Adrenal gland (tissue), 12 donors: Measurements from ENCODE around the gene UGT1A4. TPM values are rescaled to one million over a fixed set of nuclear protein-coding genes. Genes with fewer than 3 reads are reported as not detected.
A peak's percentile ranks its signal among the peaks of the same experiment; 100 is the strongest.

Experiments used
- DNase-seq, 7 donors: peaks; one replicate each; pipeline ENCODE4 v3.0.0-alpha.2; 2019 to 2020
- H3K27ac ChIP-seq, 5 donors: fragments of 200-600 bp; sonication (generic) in 4 of 5; 1 replicate in 3 of 5; 2 replicates in 2 of 5; pipeline versions ENCODE4 v1.5.1 to v1.8.0; 2016 to 2020; ENCODE audit warnings: mild to moderate bottlenecking in 1 of 5
- H3K27me3 ChIP-seq: fragments of 200-600 bp; 2 replicates; pipeline ENCODE4 v1.8.0; 2021
- H3K36me3 ChIP-seq, 2 donors: fragments of 200-600 bp; replicated peaks in 1 of 2; 1 replicate in 1 of 2; 2 replicates in 1 of 2; pipeline versions ENCODE4 v1.5.1 to v1.8.0; 2018 to 2022
- H3K4me1 ChIP-seq, 2 donors: fragments of 200-600 bp; replicated peaks in 1 of 2; 1 replicate in 1 of 2; 2 replicates in 1 of 2; pipeline versions ENCODE4 v1.5.1 to v1.8.0; 2018 to 2021
- H3K4me3 ChIP-seq, 4 donors: fragments of 200-600 bp; sonication (generic) in 3 of 4; one replicate each; pipeline ENCODE4 v1.5.1; 2016 to 2018
- H3K9me3 ChIP-seq, 3 donors: fragments of 200-600 bp; sonication (generic) in 1 of 3; replicated peaks in 1 of 3; 1 replicate in 2 of 3; 2 replicates in 1 of 3; pipeline versions ENCODE4 v1.5.1 to v1.8.0; 2016 to 2021
- CTCF ChIP-seq, 6 experiments: fragments of 450-650 bp in 4 of 6; fragments of 200-600 bp in 2 of 6; sonication (generic) in 1 of 6; IDR thresholded peaks; 1 replicate in 5 of 6; 2 replicates in 1 of 6; pipeline versions ENCODE4 v1.5.1 to v1.8.0; 2016 to 2021; ENCODE audit warnings: antibody characterized with exemption in 6 of 6, mild to moderate bottlenecking in 2 of 6, moderate library complexity in 1 of 6
- POLR2A ChIP-seq, 2 donors: fragments of 450-650 bp; IDR thresholded peaks; one replicate each; pipeline ENCODE4 v1.6.1; 2017; ENCODE audit warnings: antibody characterized with exemption in 2 of 2, mild to moderate bottlenecking in 2 of 2, moderate library complexity in 1 of 2
- WGBS, 4 donors: extraction: QIAGEN DNeasy Blood & Tissue Kit in 2 of 4; methylation state at CpG; one replicate each; pipeline versions ENCODE4 v1.1.5 to v1.1.7; 2013 to 2017; 5-methylcytosine and 5-hydroxymethylcytosine counted together
- intact Hi-C, 2 donors: fragments of 100-400 bp; cut with DNase I; formaldehyde crosslinking; loops; one replicate each; pipeline versions ENCODE4 v1.14.1 to v1.15.0; 2022 to 2023
- polyA plus RNA-seq, 3 donors: library from polyadenylated mRNA; stranded (reverse); fragments of 200-250 nt in 2 of 3; fragments of 350-450 nt in 1 of 3; fragmentation: Illumina TruSeq in 1 of 3; extraction: RNeasy Lipid Tissue Mini Kit (QIAGEN cat#74804) in 1 of 3; gene quantifications; one replicate each; pipeline ENCODE4 v1.2.3, GENCODE V29; 2013 to 2014
- total RNA-seq, 9 donors: library from RNA; depleted of rRNA in 4 of 9; stranded (reverse); fragments of >200 nt in 4 of 9; fragments of 120-200 nt in 1 of 9; fragmentation: NEBNext Ultra II Directional in 1 of 9; extraction: Animal tissue kit (Norgen Biotek cat#: 25700) in 1 of 9; gene quantifications; one replicate each; pipeline versions ENCODE4 v1.1.0 to v1.2.4, GENCODE V29; 2013 to 2023
- donor health status: healthy with polysubstance abuse.
- donor health status: Bipolar disorder and iron deficiency.
- donor health status: DM: yes; HTN: yes; CAD: no.
- donor health status: DM: no; HTN: no; CAD: no.
- donor health status: DM: no; HTN: no; CAD: no.
- donor health status: DM: yes; HTN: yes; CAD: no.

The UGT1A4 gene
- total and polyA plus RNA-seq, 12 donors = 0.36 TPM; not detected in 11

GRCh38 chr2:233706720-233707119 is 11.8 kb upstream of the UGT1A4 start:
- TF ChIP-seq POLR2A (IDR thresholded peaks at IDR 0.05) (no peak), CTCF (IDR thresholded peaks at IDR 0.05) (no peak)
- Histone ChIP-seq H3K4me3 (no peak overlapping the region), H3K27ac (no peak overlapping the region), H3K27me3 (peaks cover 12% of the 10 kb centered on the region), H3K36me3 (no peaks in the 10 kb centered on the region), H3K4me1 (no peaks in the 10 kb centered on the region), H3K9me3 (no peaks in the 10 kb centered on the region)
- intact Hi-C loops = no loop called here
- no peak for DNase-seq
- WGBS, 4 donors = 33 to 96% (median 66%) methylated on average over 1 of the region's 1 CpG

- no peak overlapping the region for H3K27ac ChIP-seq
- no peaks in the 10 kb centered on the region for H3K36me3 ChIP-seq
- DNase-seq = no peak
- intact Hi-C loops = no loop called here
- 73 to 78% (median 74%) methylated on average over 10 of the region's 10 CpGs for WGBS, 4 donors
- no peak overlapping the region for H3K4me3 ChIP-seq
- H3K27me3 ChIP-seq = peaks cover 19% of the 10 kb centered on the region
- no peaks in the 10 kb centered on the region for H3K9me3 ChIP-seq
- no peak for TF ChIP-seq CTCF (IDR thresholded peaks at IDR 0.05)
- TF ChIP-seq POLR2A (IDR thresholded peaks at IDR 0.05) = no peak
- H3K4me1 ChIP-seq = no peaks in the 10 kb centered on the region
Measured at GRCh38 chr2:233707940-233708644, 10.4 kb upstream of the UGT1A4 start.

GRCh38 chr2:233708942-233709341 is 9.6 kb upstream of the UGT1A4 start:
- WGBS, 4 donors = 52 to 73% (median 72%) methylated on average over 5 of the region's 5 CpGs
- no peak for DNase-seq
- Histone ChIP-seq H3K9me3 (no peaks in the 10 kb centered on the region), H3K27ac (no peak overlapping the region), H3K4me3 (no peak overlapping the region), H3K27me3 (peaks cover 19% of the 10 kb centered on the region), H3K4me1 (no peaks in the 10 kb centered on the region), H3K36me3 (no peaks in the 10 kb centered on the region)
- intact Hi-C loops = no loop called here
- TF ChIP-seq POLR2A (IDR thresholded peaks at IDR 0.05) = no peak
- TF ChIP-seq CTCF (IDR thresholded peaks at IDR 0.05) = no peak

GRCh38 chr2:233711312-233712008 is 7.1 kb upstream of the UGT1A4 start:
- WGBS, 4 donors = 24 to 36% (median 31%) methylated on average over 7 to 11 of the region's 11 CpGs
- peaks cover 25% of the 10 kb centered on the region for H3K27me3 ChIP-seq
- intact Hi-C loops = loop anchor here (10.0 kb wide), 2 partner anchors 147 to 267 kb away; partner anchors contain the start of gene USP40 (in 1 of the 2)
- TF ChIP-seq POLR2A (IDR thresholded peaks at IDR 0.05) (no peak), CTCF (IDR thresholded peaks at IDR 0.05) (peak; percentile 82 to 95 (median 84))
- H3K4me1 ChIP-seq = no peaks in the 10 kb centered on the region
- H3K4me3 ChIP-seq = no peak overlapping the region
- H3K9me3 ChIP-seq = no peaks in the 10 kb centered on the region
- no peak overlapping the region for H3K27ac ChIP-seq
- DNase-seq = peak; percentile 83 to 91 (median 90)
- no peaks in the 10 kb centered on the region for H3K36me3 ChIP-seq
